NCI-H1436 treated with DMSO at 0.1 percent for 48 hours (cell line): Measurements from ENCODE around the gene AOX1.
"Not testable (repeated sequence)": the region's sequence is repeated elsewhere in the genome, so short reads cannot be mapped to it uniquely, and the experiment has no call there.

Source experiments
- DNase-seq: peaks from one replicate; lab custom pipeline; 2025; lab: John Stamatoyannopoulos, UW

AOX1 gene

DNA sequence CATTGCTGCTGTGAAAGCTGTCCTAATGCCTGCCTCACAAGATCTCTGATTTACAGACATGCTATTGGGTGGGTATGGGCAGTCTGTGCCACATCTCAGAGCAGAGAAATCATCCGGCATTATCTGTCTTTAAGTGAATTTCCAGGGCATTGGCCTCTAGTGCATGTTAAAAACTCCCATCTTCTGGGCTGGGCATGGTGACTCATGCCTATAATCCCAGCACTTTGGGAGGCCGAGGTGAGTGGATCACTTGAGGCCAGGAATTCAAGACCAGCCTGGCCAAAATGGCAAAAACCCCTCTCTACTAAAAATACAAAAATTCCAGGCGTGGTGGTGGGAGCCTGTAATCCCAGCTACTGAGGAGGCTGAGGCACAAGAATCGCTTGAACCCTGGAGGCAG lies 42.6 kb downstream of the AOX1 start:
- not testable (repeated sequence) for DNase-seq

DNA sequence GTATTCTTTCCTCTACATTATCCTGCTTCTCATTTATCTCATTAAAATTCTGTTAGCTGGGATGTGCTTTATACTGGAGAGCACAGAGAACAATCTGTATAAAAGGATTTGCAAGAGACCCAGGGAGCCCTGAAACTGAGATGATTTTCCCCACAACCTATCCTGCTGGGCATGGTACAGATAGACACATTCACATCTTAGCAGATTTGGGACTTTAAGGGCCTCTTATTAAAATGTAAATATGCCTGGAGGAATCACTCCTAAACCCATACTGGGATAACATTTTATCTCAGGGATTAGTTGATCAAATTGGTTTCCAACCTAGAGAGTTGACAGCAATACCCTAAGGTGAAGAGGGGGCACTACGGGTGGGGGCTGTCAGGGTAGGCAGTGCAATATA lies 45.5 kb downstream of the AOX1 start:
- no peak for DNase-seq

DNA sequence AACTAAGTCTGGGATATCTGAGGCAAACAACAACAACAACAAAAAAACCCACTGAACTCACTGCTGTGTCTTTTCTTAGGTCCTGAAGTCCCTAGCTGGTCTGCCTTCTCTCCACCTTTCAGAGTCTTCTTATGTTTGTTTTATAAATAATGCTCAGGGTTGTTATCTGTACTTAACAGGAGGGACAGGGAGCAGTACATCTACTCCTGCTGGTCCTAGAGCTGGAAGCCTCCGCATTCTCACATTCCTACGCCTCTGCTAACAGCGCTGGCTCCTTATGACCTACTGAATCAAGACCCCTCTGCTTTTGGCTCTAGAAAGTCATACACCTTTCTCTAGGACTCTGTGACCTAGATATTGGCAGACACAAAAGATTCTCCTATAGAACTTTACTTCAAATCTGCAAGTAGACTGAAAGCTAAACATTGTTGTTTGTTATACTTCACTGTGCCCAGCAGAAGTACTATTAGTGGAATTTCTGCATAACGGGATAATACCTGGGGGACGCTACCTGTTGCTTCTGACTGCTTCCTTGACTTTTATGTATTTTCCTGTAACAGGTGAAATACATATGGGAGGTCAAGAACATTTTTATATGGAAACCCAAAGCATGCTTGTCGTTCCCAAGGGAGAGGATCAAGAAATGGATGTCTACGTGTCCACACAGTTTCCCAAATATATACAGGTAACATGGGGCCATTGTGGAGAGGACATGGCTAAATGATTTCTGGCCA lies 48.6 kb downstream of the AOX1 start:
- DNase-seq = no peak

DNA sequence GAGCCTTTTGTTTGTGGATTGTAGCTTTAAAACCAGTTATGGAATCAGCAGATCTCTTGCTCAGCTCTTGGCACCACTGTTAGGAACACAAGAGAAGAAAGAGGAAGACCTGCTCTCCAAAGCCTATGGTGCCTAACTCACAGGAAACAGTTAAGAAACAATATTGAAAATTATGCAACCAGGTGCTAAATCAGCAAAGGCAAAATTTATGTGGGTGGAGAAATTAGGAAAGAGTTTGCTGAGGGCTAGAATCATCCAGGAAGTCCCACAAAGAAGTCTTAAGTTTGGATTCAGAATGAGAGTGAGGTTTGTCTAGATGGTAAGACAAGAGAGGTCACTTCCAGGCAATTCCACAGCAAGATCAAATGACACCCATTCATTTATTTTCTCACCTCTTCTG lies 49.4 kb downstream of the AOX1 start:
- DNase-seq = no peak

DNA sequence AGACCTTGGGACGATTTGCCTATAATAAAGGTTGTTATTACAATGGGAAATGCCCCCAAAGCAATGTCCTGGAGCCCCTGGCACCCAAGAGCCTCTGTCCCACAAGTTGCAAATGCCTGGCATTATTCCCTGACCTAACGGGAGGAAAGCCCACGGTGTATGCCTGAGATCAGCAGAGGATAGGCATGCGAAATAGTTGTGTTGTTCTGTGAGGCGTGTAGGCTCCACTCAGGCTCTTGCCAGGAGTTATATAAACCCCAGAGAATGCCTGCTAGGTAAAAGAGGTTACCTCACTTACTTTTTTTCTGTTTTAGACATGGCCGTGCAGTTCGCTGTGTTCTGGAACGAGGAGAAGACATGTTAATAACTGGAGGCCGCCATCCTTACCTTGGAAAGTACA lies 52.1 kb downstream of the AOX1 start:
- DNase-seq = no peak

DNA sequence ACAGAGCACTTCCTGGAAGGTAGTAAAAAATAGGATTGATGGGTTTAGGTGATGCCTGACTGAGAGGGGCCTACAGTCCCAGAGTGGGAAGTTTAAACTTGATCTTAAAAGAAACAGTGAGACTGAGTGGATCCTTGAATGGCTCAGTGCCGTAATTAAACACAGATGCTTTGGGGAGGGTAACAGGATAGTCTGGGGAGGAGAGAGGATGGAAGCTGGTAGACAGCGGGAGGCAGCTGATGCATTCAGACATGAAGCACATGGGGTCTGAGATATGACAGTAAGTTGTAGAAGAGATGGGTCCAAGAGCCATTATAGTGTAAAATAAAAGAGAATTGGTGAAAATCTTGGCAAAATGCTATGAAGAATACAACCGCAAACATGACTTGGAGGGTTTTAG lies 54.4 kb downstream of the AOX1 start:
- DNase-seq = no peak

DNA sequence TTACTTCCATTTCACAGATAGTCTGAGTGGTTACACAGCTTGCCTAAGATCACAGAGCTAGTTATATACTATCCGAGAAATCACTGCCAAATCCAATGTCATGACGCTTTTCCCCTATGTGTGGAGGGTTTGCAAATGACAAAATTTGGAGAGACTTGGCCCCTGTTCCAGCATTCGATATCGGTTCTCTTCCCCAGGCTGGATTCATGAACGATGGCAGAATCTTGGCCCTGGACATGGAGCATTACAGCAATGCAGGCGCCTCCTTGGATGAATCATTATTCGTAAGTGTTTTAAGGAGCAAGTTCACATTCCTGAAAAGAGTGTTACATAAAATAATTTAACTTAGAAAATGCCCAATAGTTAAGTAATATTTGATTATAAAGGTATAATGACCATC lies 55.1 kb downstream of the AOX1 start:
- DNase-seq = no peak

DNA sequence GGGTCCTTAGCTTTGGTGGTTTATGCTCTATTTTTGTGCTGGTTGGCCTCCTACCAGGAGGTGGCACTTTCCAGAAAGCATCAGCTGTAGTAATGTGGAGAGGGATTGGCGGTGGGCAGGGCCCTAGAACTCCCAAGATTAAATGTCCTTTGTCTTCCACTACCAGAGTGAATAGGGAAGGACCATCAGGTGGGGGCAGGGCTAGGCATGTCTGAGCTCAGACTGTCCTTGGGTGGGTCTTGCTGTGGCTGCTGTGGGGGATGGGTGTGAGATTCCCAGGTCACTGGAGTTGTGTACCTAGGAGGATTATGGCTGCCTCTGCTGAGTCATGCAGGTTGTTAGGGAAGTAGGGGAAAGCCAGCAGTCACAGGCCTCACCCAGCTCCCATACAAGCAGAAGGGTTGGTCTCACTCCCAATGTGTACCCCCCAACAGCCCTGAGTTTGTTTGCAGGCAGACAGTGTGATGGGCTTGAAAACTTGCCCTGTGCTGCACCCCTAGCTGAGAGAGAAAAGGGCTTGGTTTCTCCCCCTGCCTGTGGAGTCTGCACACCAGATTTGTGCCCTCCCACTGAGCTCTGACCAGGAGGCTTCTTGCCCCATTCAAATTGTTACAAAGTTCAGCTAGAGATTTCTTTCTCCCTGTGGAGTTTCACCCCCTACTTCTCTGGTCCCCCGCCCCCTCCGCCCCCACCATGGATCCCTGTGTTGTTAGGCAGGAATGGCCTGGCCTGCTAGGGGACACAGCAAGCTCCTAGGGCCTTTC lies 62.9 kb downstream of the AOX1 start:
- not testable (repeated sequence) for DNase-seq

DNA sequence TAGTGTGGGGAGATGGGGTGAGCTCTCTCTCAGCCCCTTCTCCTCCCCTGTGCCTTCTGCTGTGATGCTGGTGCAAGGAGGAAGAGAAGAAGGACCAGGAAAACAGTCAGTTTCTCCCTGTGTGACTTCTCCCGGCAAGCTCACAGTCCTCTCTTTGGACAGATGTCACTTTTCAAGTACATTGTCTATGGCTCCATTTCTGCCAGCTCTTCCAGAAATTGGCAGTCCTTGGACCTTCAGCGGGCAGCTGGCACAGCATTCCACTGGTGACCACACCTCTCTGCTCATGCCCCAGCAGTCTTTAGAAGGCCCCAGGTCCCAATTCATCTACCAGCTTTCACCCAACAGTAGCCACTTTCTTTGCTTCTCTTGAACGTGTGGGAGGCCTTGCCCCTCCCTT lies 63.9 kb downstream of the AOX1 start:
- no peak for DNase-seq

DNA sequence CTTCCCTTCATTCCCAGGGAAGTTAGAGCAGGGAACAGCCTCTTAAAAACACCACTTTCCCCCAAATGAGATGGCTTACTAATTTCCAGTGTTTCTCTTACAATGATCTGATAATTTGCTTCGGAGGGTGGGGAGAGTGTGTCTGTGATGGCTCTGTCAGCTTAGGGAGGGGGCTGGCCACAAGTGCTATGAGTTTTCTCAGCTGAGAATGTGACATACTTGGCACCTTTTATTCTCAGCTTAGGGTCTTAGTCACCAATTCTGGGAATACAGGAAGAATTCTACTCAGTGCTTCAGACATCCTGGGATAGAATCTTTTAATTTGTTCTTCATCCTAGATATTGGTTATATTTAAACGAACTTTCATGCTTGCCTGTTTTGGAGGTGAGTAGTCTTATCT lies 64.4 kb downstream of the AOX1 start:
- no peak for DNase-seq

DNA sequence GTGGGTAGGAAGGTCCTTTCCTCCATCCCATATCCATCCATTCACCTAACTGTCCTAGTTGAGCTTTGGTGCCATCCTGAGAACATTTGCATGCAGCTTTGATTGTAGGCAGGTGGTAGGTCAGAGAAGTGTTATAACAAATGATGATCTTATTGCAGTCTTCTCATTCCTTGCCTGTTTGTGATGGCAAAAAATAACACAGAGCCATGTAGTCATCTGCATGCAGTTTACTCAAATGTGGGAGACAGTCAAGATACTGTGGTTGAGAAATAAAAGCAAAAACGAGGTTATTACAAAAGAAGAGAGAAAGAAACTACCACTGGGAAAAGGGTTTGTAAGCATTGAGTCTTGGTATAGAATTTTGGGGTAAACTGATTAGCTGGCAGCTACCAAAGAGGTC lies 66.3 kb downstream of the AOX1 start:
- no peak for DNase-seq

DNA sequence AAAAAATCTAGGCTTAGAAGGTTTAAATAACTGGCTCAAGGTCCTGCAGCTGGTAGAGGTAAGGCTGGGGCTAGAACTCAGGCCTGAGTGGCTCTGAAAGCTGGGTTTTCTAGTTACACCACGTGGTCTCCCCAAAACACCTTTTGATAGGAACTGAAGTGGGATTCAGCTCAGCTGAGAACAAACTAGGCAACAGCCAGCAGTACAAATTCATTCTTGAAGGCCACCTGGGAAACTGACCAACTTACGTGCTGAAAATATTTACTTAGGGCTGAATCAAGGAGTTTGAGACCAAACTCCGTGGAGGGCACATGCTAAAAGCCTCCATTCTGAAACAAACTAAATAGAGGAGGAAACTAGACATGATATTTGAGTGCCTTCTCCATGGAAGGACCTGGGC lies 67.2 kb downstream of the AOX1 start:
- no peak for DNase-seq

DNA sequence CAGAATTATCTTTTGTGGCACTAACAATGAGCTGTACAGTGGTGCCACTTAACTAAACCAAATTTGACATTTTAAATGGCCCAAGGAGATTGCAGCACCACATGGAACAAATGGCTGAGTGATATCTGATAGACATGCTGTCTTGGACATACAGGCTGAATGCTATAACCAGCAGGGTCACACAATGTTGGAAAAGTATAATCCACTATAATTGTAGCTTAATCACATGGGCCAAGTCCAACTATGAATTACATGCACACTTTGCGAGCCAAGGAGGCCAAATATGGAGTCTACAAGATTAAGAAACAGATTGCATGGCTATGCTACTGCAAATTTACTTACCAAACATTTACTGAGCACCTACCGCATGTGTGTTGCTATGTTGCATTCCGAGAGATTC lies 69.0 kb downstream of the AOX1 start:
- no peak for DNase-seq

DNA sequence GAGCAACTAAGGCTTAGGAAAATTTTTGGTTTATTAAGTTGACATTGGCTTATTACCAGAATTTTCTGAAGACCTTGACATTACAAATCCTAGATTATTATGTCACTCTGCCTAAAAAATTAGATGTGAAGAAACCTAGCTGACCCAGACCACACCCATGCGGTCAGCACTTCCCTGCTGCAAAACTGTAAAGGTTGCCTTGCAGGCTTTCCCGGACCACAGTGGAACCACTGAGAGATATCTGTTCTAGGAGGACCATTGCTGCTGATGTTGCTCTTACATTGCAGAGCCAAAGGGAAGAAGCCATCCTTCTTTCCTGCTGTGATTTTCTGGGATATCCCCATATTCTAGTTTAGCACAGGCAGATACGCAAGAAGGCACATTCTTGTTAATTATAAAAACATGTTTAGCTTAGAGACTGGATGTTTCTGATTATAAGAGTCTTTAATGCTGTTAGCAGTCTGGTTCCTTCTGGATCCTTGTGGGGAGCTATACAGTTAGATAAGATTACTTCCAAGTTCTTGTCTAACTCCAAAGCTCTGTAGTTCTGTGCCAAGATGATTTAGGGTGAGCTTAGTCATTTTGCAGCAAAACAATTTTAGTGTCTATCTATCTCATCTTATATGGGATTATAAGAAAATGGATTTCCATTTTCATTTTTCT lies 70.2 kb downstream of the AOX1 start:
- DNase-seq = no peak

DNA sequence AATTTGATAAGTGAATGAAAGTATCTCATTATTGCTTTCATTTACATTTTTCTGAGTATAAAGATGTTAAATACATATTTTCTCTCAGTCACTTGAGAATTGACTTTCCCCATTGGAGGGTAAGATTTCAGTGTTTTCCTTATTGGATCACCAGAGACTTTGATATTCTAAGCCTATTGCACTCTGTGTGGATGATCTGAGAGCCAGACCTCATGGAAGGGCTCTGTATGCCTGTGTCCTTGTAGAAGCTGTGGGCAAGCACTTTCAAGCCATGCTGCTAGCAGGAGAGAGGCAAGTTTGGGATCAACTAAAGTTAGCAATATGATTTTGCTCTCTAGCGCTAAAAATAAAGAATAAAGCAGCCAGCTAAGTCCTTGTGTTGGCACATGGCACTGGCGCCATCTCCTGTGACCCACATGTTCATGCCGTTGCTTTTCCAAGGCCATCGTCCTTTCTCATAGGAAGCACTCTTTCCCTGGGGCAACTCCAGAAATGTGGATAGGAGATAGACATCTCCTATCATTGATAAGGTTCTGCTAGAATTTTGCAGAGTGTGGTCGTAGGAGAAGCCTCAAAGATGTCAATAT lies 72.6 kb downstream of the AOX1 start:
- no peak for DNase-seq

DNA sequence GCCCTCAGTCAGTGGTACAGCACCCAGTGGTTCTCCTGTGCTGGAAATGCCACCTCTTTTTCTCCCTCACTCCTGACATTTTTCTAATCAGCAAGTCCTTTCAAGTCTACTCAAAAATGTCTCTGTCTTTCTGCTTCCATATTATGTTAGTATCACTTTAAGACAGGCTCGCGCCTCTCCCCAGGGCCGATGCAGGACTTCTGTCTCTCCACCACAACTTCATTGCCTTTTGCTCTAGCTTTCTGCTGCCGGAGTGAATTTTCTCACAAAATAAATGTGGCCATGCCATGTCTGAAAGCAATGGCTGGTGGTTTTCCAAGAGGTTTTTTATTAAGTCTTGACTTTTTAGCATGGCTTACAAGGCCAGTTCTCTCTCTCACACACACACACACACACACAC lies 73.6 kb downstream of the AOX1 start:
- no peak for DNase-seq

DNA sequence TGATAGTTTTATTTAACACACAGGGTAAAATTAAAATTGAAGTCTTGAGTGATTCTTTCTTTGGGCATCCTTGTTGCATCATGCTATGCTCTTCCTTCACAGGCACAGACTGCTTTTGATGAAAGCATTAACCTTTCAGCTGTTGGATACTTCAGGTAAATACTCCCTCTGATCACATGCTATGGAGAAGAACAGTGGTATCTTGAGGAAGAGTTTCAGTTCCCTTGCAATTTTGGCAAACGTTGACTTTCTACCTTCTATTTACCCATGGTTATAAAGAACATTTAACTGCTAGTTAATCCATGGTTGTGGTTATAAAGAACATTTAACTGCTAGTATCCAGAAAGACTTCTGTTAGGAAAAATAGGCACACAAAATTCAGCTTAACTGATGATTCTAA lies 75.7 kb downstream of the AOX1 start:
- DNase-seq = no peak

DNA sequence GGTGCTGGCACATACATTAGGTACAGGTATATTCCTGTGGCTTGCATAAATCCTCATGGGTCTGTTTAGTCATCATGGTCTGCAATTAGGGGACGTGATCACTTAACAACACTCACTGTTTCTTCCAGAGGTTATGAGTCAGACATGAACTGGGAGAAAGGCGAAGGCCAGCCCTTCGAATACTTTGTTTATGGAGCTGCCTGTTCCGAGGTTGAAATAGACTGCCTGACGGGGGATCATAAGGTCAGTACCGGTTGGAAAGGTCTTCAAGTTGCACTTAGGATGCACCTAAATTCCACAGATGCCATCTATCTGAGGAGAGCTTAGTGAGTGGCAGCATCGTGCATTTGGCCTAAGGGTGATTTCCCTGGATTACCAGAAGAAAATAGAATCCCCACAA lies 76.9 kb downstream of the AOX1 start:
- no peak for DNase-seq

DNA sequence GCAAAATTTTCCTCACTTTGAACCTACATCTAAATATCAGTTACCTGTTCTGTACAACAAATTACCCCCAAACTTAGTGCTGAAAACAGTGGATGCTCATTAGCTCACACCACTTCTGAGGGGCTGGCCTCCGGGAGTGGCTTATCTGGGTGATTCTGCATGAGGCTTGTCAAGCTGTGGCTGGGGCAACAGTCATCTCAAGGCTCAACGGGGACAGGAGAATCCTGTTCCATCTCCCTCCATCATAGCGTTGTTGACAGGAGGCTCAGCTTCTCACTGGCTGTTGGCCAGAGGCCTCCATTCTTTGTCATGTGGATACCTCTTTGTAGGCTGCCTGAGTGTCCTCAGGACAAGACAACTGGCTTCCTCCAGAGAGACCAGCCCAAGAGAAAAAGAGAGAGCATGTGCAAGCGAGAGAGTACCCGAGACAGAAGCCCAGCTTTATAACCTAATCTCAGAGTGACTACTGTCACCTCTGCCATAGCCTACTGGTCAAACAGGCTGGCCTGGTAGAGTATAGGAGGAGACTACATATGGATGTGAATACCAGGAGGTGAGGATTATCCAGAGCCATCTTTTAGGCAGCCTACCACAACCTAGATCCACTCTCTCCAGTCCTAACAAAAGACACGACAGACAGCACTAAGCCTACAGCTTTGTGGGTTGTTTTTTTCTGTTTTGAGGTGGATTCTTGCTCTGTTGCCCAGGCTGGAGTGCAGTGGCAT lies 79.1 kb downstream of the AOX1 start:
- DNase-seq = no peak

DNA sequence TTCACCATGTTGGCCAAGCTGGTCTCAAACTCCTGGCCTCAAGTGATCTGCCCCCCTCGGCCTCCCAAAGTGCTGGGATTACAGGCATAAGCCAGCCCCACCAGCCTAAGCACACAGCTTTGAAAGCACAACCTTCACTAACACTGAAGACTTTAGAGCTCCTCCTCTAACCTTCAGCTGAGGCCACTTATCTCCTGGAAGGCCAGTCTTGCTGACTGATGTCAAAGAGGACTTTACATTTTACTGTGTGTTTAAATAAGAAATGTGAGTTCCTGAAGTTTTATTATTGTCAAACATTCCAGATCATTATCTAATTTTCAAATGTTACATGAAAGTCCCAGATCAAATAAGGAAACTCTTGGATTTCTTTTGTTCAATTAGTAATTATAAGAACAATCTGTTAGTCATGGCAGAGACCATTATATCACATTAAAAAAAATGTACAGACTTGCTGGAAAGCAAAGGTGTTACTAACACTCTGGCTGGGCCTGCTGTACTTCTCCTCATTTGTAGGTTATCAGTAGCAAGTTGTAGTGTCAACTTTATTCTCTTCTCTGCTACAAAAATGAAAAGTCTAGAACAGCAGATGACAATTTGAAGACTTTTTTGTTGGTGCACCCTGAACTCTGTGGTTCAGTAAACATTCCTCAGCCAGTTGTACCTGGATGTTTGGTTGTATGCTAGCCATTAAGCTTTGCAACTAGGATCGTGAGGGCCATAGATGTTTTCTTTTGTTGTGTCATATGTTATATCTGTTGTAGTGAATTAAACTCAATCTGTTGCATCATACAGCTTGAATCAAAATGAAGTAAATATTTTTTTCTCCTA lies 80.0 kb downstream of the AOX1 start:
- DNase-seq = no peak

DNA sequence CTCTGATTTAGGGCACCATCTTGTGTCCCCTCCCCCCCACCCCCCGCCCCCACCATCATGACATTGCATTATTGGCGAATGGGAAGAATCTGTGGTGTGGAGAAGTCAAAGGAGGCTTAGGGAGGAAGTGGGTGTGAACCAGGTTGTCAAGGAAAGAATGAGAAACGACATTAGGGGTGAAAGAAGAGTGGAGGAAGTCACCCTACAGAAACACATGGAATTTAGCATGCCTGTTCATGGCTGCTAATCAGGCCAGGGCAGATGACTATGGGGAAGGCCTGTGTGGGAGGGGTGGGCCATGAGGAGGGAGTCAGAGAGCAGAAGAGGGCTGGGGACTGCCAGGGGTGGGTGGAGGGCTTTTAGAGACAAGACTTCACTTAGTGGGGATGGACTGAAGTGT lies 81.6 kb downstream of the AOX1 start:
- no peak for DNase-seq
